ENCODE data around the gene RASD2. TPM values are rescaled to one million over a fixed set of nuclear protein-coding genes. Genes with fewer than 3 reads are reported as not detected.
"Not testable (repeated sequence)": the region's sequence is repeated elsewhere in the genome, so short reads cannot be mapped to it uniquely, and the experiment has no call there.

The RASD2 gene, protein sequence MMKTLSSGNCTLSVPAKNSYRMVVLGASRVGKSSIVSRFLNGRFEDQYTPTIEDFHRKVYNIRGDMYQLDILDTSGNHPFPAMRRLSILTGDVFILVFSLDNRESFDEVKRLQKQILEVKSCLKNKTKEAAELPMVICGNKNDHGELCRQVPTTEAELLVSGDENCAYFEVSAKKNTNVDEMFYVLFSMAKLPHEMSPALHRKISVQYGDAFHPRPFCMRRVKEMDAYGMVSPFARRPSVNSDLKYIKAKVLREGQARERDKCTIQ
- 1 to 10 TPM; 1.5 to 3.0 (median 2.0) TPM for polyA plus RNA-seq (ENCODE audit: insufficient read length in 4 of 4)

DNA sequence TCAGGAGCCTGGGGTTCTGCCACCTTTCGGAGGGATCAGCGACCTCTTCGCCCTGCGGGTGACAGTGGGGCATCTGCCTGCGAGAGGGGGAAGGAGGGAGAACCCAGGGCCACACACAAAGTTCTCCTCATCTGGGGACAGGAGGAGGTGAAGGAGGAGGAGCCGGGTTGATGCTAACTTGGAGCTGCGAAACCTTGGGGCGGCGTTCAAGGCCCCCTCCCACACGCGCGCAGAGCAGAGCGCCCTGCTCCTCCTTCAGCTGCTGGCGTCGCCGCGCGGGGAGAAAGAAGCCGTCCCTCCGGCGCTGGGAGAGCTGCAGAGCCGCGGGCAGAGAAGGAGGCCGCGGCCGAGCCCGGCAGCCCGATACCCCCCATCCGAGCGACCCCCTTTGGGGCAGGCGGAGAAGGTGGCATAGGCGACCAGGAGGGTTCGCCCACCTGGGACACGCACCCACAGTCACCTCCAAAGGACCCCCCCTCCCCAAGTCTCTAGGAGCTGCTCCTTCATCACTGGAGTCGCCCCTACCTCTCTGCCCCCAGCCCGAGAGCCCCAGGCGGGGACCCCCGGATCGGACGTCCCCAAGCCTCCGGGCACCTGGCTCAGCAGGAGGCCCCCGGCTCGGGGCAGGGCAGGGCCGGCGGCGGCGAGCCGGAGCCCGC lies at the start of gene RASD2:
Gene RASD2 (plus strand): TSS at position 237 of the 659 bp plus-strand sequence. CDS start 5,979 bp downstream, outside the sequence.
- DNase-seq (ENCODE audit: low read depth in 4 of 4, low spot score in 3 of 4), result no peak

DNA sequence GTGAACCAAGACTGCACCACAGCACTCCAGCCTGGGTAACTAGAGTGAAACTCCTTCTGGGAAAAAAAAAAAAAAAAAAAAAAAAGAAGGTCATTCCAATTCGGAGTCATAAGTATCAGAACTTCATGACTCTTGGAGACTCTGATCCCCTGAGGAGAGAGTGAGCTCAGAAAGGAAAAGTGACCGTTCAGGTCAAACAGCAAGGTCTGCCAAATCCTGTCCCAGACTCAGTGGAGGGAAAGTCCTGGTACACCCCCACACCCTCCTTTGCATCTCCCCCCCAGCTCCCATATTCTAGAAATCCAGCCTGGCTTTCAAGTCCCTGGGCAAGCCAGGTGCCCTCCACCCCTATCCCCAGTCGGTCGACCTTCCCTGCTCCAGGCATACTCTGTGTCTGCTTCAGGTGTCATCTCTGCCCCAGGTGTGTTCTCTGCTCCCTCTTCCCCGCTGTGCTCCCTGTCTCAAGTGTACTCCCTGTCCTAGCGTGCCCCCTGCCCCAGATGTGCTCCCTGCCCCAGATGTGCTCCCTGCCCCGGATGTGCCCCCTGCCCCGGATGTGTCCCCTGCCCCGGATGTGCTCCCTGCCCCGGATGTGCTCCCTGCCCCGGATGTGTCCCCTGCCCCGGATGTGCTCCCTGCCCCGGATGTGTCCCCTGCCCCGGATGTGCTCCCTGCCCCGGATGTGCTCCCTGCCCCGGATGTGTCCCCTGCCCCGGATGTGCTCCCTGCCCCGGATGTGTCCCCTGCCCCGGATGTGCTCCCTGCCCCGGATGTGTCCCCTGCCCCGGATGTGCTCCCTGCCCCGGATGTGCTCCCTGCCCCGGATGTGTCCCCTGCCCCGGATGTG lies 49.3 kb upstream of the RASD2 start:
- not testable (repeated sequence) for DNase-seq (ENCODE audit: low read depth in 4 of 4, low spot score in 3 of 4)

DNA sequence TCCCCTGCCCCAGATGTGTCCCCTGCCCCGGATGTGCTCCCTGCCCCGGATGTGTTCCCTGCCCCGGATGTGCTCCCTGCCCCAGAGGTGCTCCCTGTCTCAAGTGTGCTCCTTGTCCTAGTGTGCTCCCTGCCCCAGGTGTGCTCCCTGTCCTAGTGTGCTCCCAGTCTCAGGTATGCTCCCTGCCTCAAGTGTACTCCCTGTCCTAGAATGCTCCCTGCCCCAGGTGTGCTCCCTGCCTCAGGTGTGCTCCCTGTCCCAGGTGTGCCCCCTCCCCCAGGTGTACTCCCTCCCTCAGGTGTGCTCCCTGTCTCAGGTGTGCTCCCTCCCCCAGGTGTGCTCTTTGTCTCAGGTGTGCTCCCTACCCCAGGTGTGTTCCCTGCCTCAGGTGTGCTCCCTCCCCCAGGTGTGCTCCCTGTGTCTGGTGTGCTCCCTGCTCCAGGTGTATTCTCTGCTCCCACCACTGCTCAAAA lies 48.7 kb upstream of the RASD2 start:
- no peak for DNase-seq (ENCODE audit: low read depth in 4 of 4, low spot score in 3 of 4)

DNA sequence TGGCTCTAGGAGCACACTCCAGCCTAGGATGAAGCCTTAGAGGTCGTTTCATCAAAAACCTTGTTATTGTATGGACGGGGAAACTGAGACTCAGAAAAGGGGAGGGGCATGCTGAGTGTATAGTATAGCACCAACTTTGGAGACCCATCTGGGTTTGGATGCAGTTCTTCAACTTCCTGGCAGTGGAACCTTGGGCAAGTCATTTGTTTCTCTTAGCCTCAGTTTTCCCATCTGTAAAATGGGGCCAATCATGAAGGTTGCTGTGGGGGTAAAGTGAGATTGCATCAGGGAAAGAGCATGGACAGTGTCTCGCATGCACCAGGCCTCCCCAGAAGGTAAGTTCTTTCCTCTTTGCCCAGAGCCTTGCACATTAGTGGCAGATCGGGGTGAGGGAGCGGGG lies 47.6 kb upstream of the RASD2 start:
- DNase-seq (ENCODE audit: low read depth in 4 of 4, low spot score in 3 of 4), result no peak

DNA sequence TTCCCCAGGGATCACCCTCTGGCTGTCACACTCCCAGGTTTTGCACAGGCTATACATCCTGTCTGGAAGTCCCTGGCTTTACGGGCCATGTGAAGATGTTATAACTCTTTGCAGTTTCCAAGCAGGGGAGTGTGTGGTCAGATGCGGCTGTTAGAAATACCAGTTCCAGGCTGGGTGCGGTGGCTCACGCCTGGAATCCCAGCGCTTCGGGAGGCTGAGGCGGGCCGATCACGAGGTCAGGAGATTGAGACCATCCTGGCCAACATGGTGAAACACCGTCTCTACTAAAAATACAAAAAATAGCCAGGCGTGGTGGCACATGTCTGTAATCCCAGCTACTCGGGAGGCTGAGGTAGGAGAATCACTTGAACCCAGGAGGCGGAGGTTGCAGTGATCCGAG lies 44.9 kb upstream of the RASD2 start:
- DNase-seq (ENCODE audit: low read depth in 4 of 4, low spot score in 3 of 4), result not testable (repeated sequence)

DNA sequence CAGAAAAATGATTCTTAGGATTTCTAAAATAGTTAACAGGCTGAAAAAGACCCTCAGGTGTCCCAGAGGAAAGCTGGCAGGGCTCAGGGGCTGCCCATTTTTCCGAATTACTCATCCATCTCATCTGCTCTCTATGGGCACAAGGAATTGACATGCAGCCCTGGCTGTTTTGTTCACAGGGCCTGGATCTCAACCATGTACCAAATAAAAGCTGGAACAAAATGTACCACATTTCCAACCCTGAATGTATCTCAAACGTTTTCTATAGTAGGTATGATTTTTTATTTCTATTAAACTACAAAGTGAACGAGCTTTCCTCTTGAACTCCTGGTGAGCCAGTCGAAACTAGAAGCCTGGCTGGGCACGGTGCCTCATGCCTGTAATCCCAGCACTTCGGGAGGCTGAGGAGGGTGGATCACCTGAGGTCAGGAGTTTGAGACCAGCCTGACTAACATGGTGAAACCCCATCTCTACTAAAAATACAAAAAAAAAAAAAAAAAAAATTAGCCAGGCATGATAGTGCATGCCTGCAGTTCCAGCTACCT lies 43.8 kb upstream of the RASD2 start:
- no peak for DNase-seq (ENCODE audit: low read depth in 4 of 4, low spot score in 3 of 4)

DNA sequence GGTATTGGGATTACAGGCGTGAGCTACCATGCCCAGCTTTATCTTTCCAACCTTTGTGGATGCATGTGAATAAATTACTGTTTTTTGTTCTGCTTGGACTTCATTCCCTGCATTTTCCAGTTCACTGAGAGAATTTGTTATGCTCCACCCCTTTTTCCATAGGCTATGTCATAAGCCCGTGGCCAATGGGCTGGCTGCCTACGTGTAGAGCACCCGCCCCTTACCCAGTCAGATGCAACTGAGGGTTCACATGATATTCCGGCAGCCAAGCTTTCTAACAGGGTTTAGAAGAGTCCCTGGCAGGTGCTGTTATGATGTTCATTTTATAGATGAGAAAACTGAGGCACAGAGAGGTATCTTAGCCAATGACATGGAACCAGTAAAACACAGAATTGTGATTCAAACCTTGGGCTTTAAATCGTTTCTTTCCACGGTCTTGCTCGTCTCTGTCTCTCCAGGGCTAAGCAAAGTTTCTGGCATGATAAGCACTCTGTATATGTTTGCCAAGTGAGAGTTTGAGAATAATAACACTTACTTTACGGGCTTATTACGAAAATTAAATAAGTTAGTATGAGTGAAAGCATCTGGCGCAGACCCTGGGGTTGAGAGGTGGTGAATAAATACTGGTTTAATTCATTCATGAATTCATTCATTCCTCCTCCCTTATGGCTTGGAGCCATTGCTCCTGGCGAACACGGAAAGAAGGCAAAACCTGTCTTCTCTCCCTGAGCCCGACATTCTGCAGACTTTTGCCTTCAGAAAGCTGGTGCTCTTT lies 42.4 kb upstream of the RASD2 start:
- no peak for DNase-seq (ENCODE audit: low read depth in 4 of 4, low spot score in 3 of 4)

DNA sequence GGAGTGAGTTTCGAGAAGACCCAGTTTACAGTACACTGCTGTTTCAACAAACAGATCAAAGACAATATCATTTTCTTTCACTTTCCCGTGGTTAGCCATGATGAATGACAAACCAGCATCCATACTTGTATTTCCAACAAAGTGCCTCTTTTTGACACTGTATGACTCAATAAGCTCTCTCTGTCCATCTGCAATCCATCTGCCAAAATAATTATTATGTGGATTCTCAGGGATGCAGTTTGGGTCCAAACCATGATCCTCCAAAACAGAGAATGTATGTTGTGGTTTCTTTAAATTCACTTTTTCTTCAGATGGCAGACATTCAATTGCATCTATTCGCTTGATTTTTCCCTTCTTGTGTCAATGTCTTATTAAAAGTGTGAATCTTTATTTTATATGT lies 37.8 kb upstream of the RASD2 start:
- DNase-seq (ENCODE audit: low read depth in 4 of 4, low spot score in 3 of 4), result no peak

DNA sequence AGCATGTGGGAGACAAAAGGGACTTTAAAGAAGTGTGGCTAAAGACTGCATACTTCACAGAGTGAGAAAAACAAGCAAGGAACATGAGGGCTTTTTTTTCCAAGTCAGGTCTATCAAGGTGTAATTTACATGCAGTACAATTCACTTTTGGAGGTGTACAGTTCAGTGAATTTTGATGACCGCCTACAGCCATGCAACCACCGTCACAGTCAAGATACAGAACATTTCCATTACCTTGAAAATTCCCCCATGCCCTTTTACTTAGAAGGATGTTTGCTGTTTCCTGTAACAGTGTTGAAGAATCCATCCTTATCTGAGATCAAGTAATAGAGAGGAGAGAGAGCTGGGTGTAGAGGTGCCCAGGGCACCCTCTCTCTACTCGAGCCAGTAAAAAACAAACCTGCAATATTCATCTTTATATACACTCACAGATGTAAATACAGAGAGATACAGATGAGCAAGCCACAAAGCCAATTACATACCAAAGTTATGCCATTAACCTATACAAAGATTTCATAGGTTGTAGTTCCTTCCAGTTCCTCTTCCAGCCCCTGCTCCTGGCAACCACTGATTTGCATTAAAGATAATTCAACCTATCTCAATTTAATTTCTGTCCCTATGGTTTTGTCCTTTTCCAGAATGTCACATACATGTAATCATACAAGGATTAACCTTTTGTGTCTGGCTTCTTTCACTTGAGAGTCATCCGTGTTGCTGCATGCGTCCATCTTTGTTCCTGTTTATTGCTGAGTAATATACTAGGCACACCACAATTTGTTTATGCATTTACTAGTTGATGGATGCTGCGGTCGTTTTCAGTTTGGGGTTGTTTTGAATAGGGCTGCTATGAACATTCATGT lies 35.0 kb upstream of the RASD2 start:
- no peak for DNase-seq (ENCODE audit: low read depth in 4 of 4, low spot score in 3 of 4)

DNA sequence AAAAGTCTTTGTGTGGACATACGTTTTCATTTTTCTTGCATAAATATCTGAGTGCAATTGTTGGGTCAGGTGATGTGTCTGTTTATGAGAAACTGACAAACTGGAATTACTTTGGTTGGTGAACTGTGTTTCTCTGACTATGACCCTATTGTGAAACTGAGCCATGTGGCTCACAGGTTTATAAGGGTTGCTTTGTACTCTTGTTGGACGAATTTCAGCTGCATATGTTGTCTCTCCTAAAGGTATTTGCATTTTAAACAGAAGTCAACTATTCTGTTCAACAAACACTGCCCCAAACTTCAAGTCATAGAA lies 34.4 kb upstream of the RASD2 start:
- DNase-seq (ENCODE audit: low read depth in 4 of 4, low spot score in 3 of 4), result no peak

DNA sequence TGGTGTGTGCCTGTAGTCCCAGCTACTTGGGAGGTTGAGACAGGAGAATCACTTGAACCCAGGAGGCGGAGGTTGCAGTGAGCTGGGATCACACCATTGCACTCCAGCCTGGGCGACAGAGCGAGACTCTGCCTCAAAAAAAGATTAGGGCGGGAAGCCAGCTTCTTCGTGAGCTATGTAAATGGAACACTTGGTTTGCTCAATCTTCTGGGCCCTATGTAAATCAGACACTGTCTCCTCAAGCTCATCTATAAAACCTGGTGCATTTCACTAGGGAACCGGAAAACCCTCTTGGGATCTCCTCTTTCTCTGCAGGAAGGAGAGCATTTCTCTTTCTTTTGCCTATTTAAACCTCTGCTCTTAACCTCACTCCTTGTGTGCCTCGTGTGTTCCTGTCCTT lies 32.8 kb upstream of the RASD2 start:
- DNase-seq (ENCODE audit: low read depth in 4 of 4, low spot score in 3 of 4), result not testable (repeated sequence)

DNA sequence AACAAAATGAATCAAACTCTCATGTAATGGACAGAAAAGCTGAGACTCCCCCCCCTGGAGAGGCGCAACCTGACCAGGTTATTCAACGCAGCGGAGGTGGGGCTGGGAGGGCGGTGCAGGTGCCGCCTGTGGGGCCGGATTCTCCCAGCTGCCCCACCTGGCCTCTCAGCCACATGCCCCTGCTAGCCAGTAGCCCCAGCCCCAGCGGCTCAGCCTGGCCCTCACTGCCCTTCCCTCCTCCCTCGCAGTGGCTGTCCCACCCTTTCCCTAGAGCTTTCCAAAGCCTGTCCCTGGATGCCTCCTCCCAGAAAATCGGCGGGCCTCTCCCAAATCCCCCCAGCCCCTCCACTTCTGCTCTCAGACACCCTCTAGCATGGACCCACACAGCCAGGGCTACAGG lies 31.2 kb upstream of the RASD2 start:
- DNase-seq (ENCODE audit: low read depth in 4 of 4, low spot score in 3 of 4), result no peak

DNA sequence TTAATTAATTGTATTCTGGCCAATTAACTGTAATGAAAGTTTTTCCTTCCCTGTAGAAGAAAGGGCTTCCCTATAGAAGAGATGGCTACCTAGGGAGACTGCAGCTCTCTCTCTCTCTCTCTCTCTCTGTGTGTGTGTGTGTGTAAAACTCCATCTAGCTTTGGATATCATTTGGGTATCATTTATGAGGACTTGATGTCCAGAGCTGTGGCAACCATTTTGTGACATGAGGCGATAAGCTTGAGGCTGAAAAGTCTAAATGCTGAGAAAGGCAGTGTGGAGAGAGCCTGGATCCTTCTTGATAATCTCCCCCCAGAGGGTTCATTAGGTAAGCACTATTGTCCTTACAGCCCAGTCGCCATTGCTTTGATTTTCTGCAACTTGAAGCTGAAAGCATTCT lies 30.7 kb upstream of the RASD2 start:
- no peak for DNase-seq (ENCODE audit: low read depth in 4 of 4, low spot score in 3 of 4)

DNA sequence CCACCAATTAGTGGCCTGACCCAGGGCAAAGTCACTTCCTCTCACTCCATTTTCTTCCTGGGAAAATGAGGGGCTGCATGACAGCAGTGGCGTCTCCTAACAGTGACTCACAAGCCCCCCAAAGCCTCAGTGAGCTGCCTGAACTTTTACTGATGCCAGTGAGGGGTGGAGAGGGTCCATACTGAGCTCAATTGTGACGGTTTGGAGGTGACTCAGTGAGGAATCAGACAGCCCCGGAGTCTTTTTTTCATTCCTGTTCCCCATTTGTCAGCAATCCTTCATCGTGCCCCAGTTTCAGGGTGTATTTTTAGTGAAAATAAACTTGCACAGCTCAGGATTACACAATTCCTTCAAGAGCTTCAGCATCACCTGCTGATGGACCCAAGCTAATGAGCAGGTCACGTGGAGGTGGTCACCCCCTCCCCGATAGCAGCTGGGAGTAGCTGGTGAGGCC lies 30.1 kb upstream of the RASD2 start:
- no peak for DNase-seq (ENCODE audit: low read depth in 4 of 4, low spot score in 3 of 4)

DNA sequence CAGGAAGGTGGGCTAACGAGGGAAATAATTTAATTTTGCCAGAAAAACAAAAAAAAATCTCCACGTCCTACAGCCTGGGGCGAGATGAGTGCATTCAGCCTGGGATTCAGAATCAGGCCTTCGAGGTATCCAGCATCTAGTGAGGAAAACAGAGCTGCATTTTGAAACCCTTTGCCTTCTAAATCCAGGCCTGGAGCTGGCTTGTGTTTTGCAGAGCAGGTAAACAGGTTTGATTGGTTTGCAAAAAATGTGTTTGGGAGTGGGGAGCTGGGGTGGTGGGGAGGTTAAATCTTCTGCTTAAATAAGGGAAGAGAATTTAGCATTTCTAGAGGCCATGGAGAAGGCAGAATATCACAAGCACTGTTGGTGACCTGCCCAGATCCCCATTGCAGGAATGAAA lies 29.7 kb upstream of the RASD2 start:
- no peak for DNase-seq (ENCODE audit: low read depth in 4 of 4, low spot score in 3 of 4)

DNA sequence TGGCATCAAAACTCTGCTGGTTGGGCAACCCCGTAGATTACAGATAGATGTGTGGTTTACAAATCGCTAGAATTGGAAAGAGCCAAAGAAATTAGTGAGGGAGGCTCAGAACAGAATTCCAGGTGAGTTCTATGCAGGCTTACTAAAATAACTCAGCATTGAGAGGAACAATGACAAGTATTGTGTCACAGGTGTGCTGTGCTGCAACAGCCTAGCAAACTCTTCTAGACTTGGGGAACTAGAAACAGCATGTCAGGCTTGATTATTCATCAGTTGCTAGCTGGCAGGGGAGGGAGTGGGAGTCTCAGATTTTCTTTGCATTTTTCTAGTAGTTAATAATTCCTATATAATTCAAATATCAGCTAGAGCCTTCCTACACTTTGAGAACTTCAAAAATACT lies 26.3 kb upstream of the RASD2 start:
- DNase-seq (ENCODE audit: low read depth in 4 of 4, low spot score in 3 of 4), result no peak

DNA sequence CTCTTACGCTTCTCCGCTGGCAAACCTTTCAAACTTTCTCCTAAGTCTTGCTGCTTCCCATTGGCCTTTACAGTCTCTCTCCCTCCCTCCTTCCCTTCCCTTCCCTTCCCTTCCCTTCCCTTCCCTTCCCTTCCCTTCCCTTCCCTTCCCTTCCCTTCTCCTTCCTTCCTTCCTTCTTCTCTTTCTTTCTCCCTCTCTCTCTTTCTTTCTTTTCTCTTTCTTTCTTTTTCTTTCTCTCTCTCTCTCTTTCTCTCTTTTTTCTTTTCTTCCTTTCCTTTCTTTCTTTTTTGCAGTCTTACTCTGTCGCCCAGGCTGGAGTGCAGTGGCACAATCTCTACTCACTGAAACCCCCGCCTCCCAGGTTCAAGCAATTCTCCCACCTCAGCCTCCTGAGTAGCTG lies 24.7 kb upstream of the RASD2 start:
- not testable (repeated sequence) for DNase-seq (ENCODE audit: low read depth in 4 of 4, low spot score in 3 of 4)

DNA sequence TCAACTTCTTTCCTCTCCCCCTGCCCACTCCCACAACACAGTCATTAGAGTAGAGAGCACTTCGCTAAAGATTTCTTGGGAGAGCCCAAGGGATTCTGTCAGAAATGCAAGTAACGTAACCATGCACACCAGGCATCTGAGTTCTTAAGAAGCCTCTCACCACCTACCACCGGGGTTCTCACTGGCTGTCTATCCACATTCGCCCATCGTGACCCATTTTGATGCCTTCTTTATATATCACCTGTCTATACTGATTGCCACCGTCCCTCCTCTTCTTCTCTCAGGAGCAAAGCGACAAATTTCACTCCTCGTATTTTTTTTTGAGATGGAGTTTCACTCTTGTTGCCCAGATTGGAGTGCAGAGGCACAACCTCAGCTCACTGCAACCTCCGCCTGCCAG lies 23.9 kb upstream of the RASD2 start:
- DNase-seq (ENCODE audit: low read depth in 4 of 4, low spot score in 3 of 4), result no peak

DNA sequence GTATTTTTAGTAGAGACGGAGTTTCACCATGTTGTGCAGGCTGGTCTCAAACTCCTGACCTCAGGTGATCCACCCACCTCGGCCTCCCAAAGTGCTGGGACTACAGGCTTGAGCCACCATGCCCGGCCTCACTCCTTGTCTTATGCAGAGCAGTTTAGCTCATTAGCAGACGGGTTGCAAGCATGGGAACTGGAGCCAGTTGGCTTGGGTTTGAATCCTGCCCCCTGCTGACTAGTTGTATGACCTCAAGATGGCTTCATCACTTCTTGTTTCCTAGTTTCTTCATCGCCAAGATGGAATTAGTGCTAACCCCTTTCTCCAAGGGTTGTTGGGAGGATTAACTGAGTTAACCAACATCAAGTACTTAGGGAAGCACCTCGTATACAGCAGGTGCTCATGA lies 23.4 kb upstream of the RASD2 start:
- no peak for DNase-seq (ENCODE audit: low read depth in 4 of 4, low spot score in 3 of 4)

All from left renal pelvis (tissue), 4 donors.